IPS DF 19.7 (cell line): Measurements from ENCODE around the gene NHLH2.

Experiments
- DNase-seq: peaks from one replicate; pipeline ENCODE4 v3.0.0-alpha.2; 2013; ENCODE audit warnings: low read depth, low spot score

NHLH2 gene

DNA sequence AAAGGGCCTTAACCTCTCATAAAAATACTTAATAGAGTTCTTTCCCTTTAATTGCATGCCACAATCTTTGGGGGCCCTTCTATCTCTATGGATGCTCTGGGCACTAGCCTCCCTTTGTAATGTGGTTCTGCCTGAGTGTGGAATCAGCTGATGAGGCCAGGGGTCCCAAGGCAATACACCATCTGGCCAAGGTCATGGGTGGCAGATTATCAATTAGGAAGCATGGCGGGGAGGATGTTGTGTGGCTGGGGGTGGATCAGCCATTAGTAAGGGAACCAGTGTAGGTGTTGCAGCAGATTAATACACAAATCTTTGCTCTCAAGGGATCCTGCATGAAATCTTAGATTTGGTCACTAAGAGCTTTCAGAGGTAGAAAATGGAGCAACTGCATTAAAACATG is 35.3 kb downstream of the NHLH2 start:
- DNase-seq = no peak

- DNase-seq = no peak
These were observed 38.5 kb downstream of the NHLH2 start for GRCh38 chr1:115802416-115802815.

GRCh38 chr1:115797486-115797885 is 43.4 kb downstream of the NHLH2 start:
- no peak for DNase-seq

DNA sequence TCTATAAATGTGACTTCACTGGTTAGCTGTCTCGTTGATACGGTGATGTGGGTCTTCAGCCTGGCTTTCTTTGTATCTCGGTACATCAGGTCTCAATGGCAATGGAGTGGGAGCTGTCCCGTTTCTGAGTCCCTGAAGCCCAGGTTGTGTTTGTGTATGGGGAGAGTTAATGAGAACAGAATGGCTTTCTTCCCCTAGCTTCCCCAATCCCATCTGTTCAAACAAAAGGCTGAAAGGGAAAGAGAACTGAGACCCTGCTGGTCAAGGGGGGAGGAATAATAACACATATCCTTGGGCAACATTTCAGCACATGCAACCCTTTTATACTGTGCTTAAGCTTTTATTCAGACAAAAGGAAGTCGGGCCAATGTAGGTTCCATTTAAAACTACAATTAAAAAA is 44.0 kb downstream of the NHLH2 start:
- peak; percentile 42 for DNase-seq

GRCh38 chr1:115796036-115796435 is 44.9 kb downstream of the NHLH2 start:
- no peak for DNase-seq

DNA sequence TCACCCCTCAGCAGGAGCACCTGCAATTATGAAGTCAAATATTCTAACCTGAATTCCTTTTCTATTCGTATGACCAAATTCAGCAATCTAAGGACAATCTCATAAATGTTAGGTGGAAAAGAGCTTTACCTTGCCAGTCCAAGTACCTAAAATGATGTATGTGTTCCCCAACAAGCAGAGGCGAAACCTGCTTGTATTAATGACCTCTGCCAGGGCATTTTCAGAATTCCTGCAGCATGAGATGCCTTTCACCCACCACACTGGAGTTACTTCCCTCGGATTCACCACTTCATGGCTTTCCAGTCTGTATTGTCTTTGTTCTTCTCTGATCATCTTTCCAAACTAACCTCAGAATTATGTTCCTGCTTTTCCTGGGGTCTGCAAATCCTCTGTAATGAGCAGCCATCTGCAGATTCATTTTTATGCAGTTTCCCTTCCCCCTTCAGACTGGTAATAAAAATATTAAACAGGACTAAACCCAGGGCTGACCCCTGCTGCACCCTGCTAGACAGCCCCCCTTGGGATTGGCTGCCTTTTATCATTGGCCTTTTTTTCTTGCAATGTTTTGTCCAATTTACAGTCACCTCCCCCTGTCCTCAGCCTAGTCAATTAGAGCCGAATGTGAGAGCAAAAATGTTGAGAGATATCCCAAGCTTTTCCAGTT is 45.8 kb downstream of the NHLH2 start:
- no peak for DNase-seq

DNA sequence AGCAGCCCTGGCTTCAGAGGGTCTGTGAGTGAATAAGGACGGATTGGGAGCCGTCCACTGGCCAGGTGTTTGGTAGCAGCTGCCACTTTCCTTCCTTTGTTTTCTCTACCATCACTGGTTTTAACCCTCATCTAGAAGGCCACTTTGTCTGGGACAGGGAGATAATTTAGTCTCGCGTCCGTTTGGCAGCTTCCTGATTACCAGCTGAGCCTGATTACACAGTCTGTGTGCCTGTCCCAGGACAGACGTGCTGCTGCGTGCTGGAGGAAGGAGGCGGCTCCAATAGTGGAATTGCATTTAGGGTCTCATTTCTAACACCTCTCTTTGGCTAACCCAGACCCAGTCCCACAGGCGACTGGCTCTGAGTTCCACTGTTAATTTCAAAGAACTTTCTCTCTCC is 47.8 kb downstream of the NHLH2 start:
- DNase-seq = no peak

DNA sequence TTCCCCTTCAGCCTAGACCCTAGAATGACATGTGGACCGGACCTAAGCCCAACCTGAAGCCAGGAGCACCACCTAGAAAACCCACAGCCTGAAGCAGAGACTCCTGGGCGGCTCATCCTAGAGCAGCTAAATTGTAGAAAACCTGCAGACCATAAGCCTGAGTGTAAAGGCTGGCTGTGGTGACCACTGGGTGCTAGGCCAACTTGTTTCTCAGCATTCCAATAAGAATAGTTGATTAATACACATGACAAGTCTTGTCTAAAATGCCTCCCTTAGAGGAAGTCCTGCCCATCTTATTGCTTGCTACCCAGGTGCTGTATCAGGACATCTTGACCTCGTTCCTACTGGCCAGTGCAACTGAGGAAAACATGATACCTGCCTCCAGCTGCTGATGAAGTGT is 49.1 kb downstream of the NHLH2 start:
- DNase-seq = no peak

DNA sequence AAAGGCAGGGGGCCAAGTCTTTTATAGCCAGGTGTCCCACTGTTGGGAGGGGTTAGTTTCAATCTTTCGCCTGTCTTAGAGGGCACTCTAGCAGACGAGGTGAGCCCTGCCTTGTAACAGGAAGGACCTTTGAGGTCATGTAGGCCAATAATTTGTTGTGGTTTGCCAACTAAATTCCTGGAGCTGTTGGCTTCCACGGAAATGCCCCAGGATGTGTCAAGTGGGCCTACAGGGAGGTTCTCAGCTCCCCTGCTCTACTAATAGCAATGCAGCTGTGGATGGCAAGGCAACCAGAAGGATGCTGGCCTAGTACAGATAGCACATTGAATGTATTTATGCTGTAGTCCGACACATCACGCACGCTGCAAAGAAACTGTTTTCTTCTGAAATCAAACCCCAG is 50.1 kb downstream of the NHLH2 start:
- DNase-seq = no peak

DNA sequence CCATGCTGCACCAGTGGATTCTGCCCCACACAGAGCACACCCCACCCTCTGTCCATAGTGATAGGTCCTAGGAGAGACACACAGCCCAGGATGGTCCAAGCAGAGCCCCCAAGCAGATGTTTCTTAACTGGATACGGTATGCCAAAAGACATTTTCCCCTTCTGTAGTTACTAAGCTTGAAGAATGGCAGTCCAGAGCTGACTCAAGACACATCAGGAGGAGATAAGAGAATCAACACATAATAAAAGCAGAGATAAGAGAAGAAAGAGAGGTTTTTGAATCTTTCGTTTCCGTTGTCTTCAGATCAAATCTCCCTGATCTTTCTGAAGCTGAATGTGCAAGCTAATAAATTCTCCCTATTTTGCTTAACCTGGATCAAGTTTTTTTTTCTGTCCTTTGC is 50.6 kb downstream of the NHLH2 start:
- no peak for DNase-seq
